HCT116 (cell line): Measurements from ENCODE around the gene ABR. TPM values are rescaled to one million over a fixed set of nuclear protein-coding genes. Genes with fewer than 3 reads are reported as not detected.

ENCODE experiments used
- ATAC-seq: fragments of 200-7000 bp; cut with Tn5 transposase; 2 replicates; pipeline ENCODE4 v1.9.1; 2020; ENCODE audit warnings: mild to moderate bottlenecking, moderate library complexity
- BruUV-seq: library from RNA; stranded (reverse); fragments of 400-500 nt; replicated peaks from 2 replicates; lab custom pipeline; 2021; lab: Mats Ljungman, UMichigan
- CTCF ChIA-PET: fragments of 300-600 bp; sonication (Branson Sonifier 250); formaldehyde crosslinking; loops from one replicate; lab custom pipeline; 2021; ENCODE audit warnings: antibody characterized with exemption; lab: Charles Lee
- POLR2A ChIA-PET: fragments of 300-600, 350-600 bp; sonication (Branson Sonifier 250); formaldehyde crosslinking; loops from one replicate; lab custom pipeline; 2021; ENCODE audit warnings: antibody characterized with exemption; lab: Charles Lee
- RAD21 ChIA-PET, 2 experiments: fragments of 300-600 bp; sonication (Branson Sonifier 250); formaldehyde crosslinking; loops; one replicate each; lab custom pipeline; 2023; ENCODE audit warnings: low total read pairs in 2 of 2; ENCODE audit not compliant: uncharacterized antibody in 2 of 2, unreplicated experiment in 2 of 2, low non-redundant PET in 1 of 2; lab: Charles Lee
- DNase-seq: peaks from one replicate; pipeline ENCODE4 v3.0.0-alpha.2; 2010; ENCODE audit warnings: low read depth, low spot score
- H2AFZ ChIP-seq: fragments of 200-600 bp; shearing (Covaris generic), sonication (generic); 2 replicates; pipeline ENCODE4 v1.6.1; 2017; ENCODE audit warnings: low read depth, mixed run types, mixed read lengths, antibody characterized with exemption, low read length; ENCODE audit not compliant: poor library complexity, severe bottlenecking
- H3K27ac ChIP-seq: 2 replicates; pipeline ENCODE4 v1.5.1; 2012; ENCODE audit warnings: low read depth, low read length
- H3K27me3 ChIP-seq: fragments of 200-600 bp; sonication (generic); 2 replicates; pipeline ENCODE4 v1.6.1; 2016; ENCODE audit warnings: mixed run types, low read length, mixed read lengths; ENCODE audit not compliant: insufficient read depth
- H3K36me3 ChIP-seq, 2 experiments: fragments of 200-500 bp in 1 of 2; fragments of 200-600 bp in 1 of 2; sonication (Bioruptor generic) in 1 of 2; sonication (generic) in 1 of 2; 2 replicates each; pipeline versions ENCODE4 v1.5.1 to v1.6.1; 2014 to 2016; ENCODE audit warnings: low read length in 2 of 2, inconsistent platforms in 1 of 2, mixed read lengths in 1 of 2, mixed run types in 1 of 2; ENCODE audit not compliant: insufficient read depth in 2 of 2, control insufficient read depth in 1 of 2
- H3K4me1 ChIP-seq, 2 experiments: fragments of 200-600 bp in 1 of 2; sonication (generic) in 1 of 2; 2 replicates each; pipeline versions ENCODE4 v1.5.1 to v1.6.1; 2012 to 2017; ENCODE audit warnings: low read length in 2 of 2, inconsistent platforms in 1 of 2, mild to moderate bottlenecking in 1 of 2, mixed read lengths in 1 of 2, mixed run types in 1 of 2, moderate library complexity in 1 of 2; ENCODE audit not compliant: insufficient read depth in 2 of 2, control insufficient read depth in 1 of 2
- H3K4me2 ChIP-seq: fragments of 200-600 bp; sonication (generic); 2 replicates; pipeline ENCODE4 v1.6.1; 2017; ENCODE audit warnings: mixed run types, low read length, mixed read lengths
- H3K4me3 ChIP-seq, 2 experiments: fragments of 200-600 bp in 1 of 2; sonication (generic) in 1 of 2; replicated peaks in 1 of 2; 2 replicates each; pipeline ENCODE4 v1.5.1; 2011 to 2016; ENCODE audit warnings: low read length in 2 of 2, control low read depth in 1 of 2, low read depth in 1 of 2, mild to moderate bottlenecking in 1 of 2, mixed read lengths in 1 of 2, mixed run types in 1 of 2
- H3K79me2 ChIP-seq: fragments of 200-600 bp; sonication (generic); 2 replicates; pipeline ENCODE4 v1.6.1; 2017; ENCODE audit warnings: mild to moderate bottlenecking, mixed run types, low read length, moderate library complexity, mixed read lengths; ENCODE audit not compliant: insufficient read depth
- H3K9ac ChIP-seq: fragments of 200-600 bp; sonication (generic); 2 replicates; pipeline ENCODE4 v1.6.1; 2016; ENCODE audit warnings: low read length, mixed read lengths
- H3K9me2 ChIP-seq: fragments of 200-600 bp; sonication (generic), shearing (Covaris generic); 2 replicates; pipeline ENCODE4 v1.6.1; 2017; ENCODE audit warnings: mixed run types, mild to moderate bottlenecking, moderate library complexity; ENCODE audit not compliant: insufficient read depth
- H3K9me3 ChIP-seq, 2 experiments: fragments of 200-500 bp in 1 of 2; fragments of 200-600 bp in 1 of 2; sonication (Bioruptor generic) in 1 of 2; sonication (generic) in 1 of 2; 2 replicates each; pipeline ENCODE4 v1.6.1; 2014 to 2017; ENCODE audit warnings: low read length in 2 of 2, mixed read lengths in 2 of 2, inconsistent platforms in 1 of 2, low read depth in 1 of 2, mild to moderate bottlenecking in 1 of 2, mixed run types in 1 of 2, moderate library complexity in 1 of 2; ENCODE audit not compliant: control insufficient read depth in 1 of 2, insufficient read depth in 1 of 2
- H4K20me1 ChIP-seq: fragments of 200-600 bp; sonication (generic), shearing (Covaris generic); 2 replicates; pipeline ENCODE4 v1.6.1; 2017; ENCODE audit warnings: mixed run types, mild to moderate bottlenecking, moderate library complexity; ENCODE audit not compliant: insufficient read depth
- CEBPB ChIP-seq: IDR thresholded peaks from 2 replicates; pipeline ENCODE4 v1.6.1; 2012; ENCODE audit warnings: low read depth
- ELF1 ChIP-seq: IDR thresholded peaks from 2 replicates; pipeline ENCODE4 v1.6.1; 2012; ENCODE audit warnings: low read depth, borderline replicate concordance
- FOSL1 ChIP-seq: IDR thresholded peaks from 2 replicates; pipeline ENCODE4 v1.6.1; 2012; ENCODE audit warnings: low read depth
- MAX ChIP-seq: IDR thresholded peaks from 2 replicates; pipeline ENCODE4 v1.6.1; 2012
- YY1 ChIP-seq: IDR thresholded peaks from 2 replicates; pipeline ENCODE4 v1.6.1; 2011; ENCODE audit warnings: low read length, low read depth, moderate library complexity, mild to moderate bottlenecking; ENCODE audit not compliant: insufficient replicate concordance; ENCODE audit errors: extremely low read depth
- ZBTB33 ChIP-seq: IDR thresholded peaks from 2 replicates; pipeline ENCODE4 v1.6.1; 2011; ENCODE audit warnings: mild to moderate bottlenecking, low read length, moderate library complexity; ENCODE audit not compliant: insufficient replicate concordance; ENCODE audit errors: extremely low read depth
- intact Hi-C: fragments of 100-400 bp; cut with micrococcal nuclease; formaldehyde crosslinking; loops from 2 replicates; pipeline ENCODE4 v1.10.0; 2022
- total RNA-seq: library from RNA; stranded (reverse); gene quantifications from one replicate; pipeline ENCODE4 v1.2.1, GENCODE V29; 2021; ENCODE audit not compliant: unreplicated experiment

Gene ABR
- total RNA-seq, 1 experiment from 2014 or later: 58.5 TPM

- POLR2A ChIA-PET: no interaction called here
- Histone ChIP-seq H3K36me3 (peaks cover 0 to 2% of the 10 kb centered on the region in 2 experiments; a peak in 1 of 4 replicates), H3K4me1 (no peaks in the 10 kb centered on the region), H4K20me1 (no peaks in the 10 kb centered on the region), H3K9ac (no peak overlapping the region), H3K79me2 (no peaks in the 10 kb centered on the region), H3K9me2 (no peaks in the 10 kb centered on the region), H3K4me2 (no peak overlapping the region), H2AFZ (no peak overlapping the region), H3K4me3 (no peak overlapping the region), H3K27me3 (no peaks in the 10 kb centered on the region), H3K27ac (no peak overlapping the region), H3K9me3 (no peaks in the 10 kb centered on the region)
- TF ChIP-seq ZBTB33 (no peak), CEBPB (no peak), FOSL1 (no peak)
- CTCF ChIA-PET: no interaction called here
- ATAC-seq: no peak
- DNase-seq: no peak
- RAD21 ChIA-PET: no interaction called here
- intact Hi-C loops: no loop called here
- no TSS peak for BruUV-seq
Measured at GRCh38 chr17:1009229-1010085, 170.3 kb downstream of the ABR start.

GRCh38 chr17:1008008-1008761 lies 171.6 kb downstream of the ABR start:
- no peak overlapping the region for H2AFZ ChIP-seq
- intact Hi-C loops: no loop called here
- H3K9me2 ChIP-seq: no peaks in the 10 kb centered on the region
- no peak overlapping the region for H3K27ac ChIP-seq
- no peak for TF ChIP-seq ELF1
- no peak for TF ChIP-seq MAX
- no peak for TF ChIP-seq YY1
- H3K4me2 ChIP-seq: no peak overlapping the region
- ChIA-PET CTCF (no interaction called here), RAD21 (no interaction called here), POLR2A (no interaction called here)
- no peaks in the 10 kb centered on the region for H3K4me1 ChIP-seq
- peaks cover 2 to 11% of the 10 kb centered on the region in 2 experiments; a peak in 2 of 4 replicates for H3K36me3 ChIP-seq
- H3K9me3 ChIP-seq: no peaks in the 10 kb centered on the region
- no peaks in the 10 kb centered on the region for H3K79me2 ChIP-seq
- no peak overlapping the region for H3K4me3 ChIP-seq
- H3K27me3 ChIP-seq: no peaks in the 10 kb centered on the region
- no peak for DNase-seq
- no peak for ATAC-seq
- no TSS peak for BruUV-seq
- no peak overlapping the region for H3K9ac ChIP-seq
- H4K20me1 ChIP-seq: no peaks in the 10 kb centered on the region
